Tibial nerve (tissue), 3 donors: ENCODE data around the gene B4GALNT2.

Experiments used
- CTCF ChIP-seq, 5 experiments: fragments of 200-600 bp in 3 of 5; fragments of 450-650 bp in 2 of 5; sonication (generic) in 3 of 5; IDR thresholded peaks; one replicate each; pipeline ENCODE4 v1.5.1; 2016 to 2019; ENCODE audit warnings: antibody characterized with exemption in 5 of 5, mild to moderate bottlenecking in 3 of 5, moderate library complexity in 2 of 5
- POLR2A ChIP-seq, 2 donors: fragments of 450-650 bp; IDR thresholded peaks; one replicate each; pipeline ENCODE4 v1.6.1; 2017; ENCODE audit warnings: antibody characterized with exemption in 2 of 2, mild to moderate bottlenecking in 2 of 2, moderate library complexity in 2 of 2

- TF ChIP-seq CTCF (IDR thresholded peaks at IDR 0.05): no peak
- peak in 1 of 2 donors; percentile 26 for TF ChIP-seq POLR2A (IDR thresholded peaks at IDR 0.05)
Measured at GRCh38 chr17:49210158-49211029, 77.8 kb downstream of the B4GALNT2 start, which contains the start of the genes ABI3 and GNGT2.
